Upper lobe of left lung (tissue), 4 donors: Measurements from ENCODE around the gene GALNT10.

ENCODE experiments used
- CTCF ChIP-seq, 6 experiments: fragments of 450-650 bp in 4 of 6; fragments of 200-600 bp in 2 of 6; sonication (generic) in 2 of 6; IDR thresholded peaks; one replicate each; pipeline ENCODE4 v1.5.1; 2016 to 2019; ENCODE audit warnings: antibody characterized with exemption in 6 of 6
- EP300 ChIP-seq, 4 donors: sonication (generic); formaldehyde crosslinking; IDR thresholded peaks; one replicate each; pipeline ENCODE4 v1.5.1; 2017; ENCODE audit warnings: antibody characterized with exemption in 4 of 4, control low read depth in 2 of 4
- POLR2A ChIP-seq, 4 donors: fragments of 450-650 bp; IDR thresholded peaks; one replicate each; pipeline ENCODE4 v1.5.1; 2016 to 2017; ENCODE audit warnings: antibody characterized with exemption in 4 of 4, mild to moderate bottlenecking in 2 of 4
- POLR2AphosphoS5 ChIP-seq, 2 donors: sonication (generic); formaldehyde crosslinking; IDR thresholded peaks; one replicate each; pipeline ENCODE4 v1.5.1; 2017; ENCODE audit warnings: antibody characterized with exemption in 2 of 2

GRCh38 chr5:154371687-154372086, 181.2 kb downstream of the GALNT10 start:
- no peak for TF ChIP-seq POLR2AphosphoS5 (IDR thresholded peaks at IDR 0.05)
- no peak for TF ChIP-seq EP300 (IDR thresholded peaks at IDR 0.05)
- TF ChIP-seq CTCF (IDR thresholded peaks at IDR 0.05) = no peak
- no peak for TF ChIP-seq POLR2A (IDR thresholded peaks at IDR 0.05)
